ES-I3 (cell line): ENCODE measurements around the gene HIVEP1.

Experiments
- H3K36me3 ChIP-seq: 2 replicates; pipeline ENCODE4 v1.6.1; 2013; ENCODE audit warnings: mild to moderate bottlenecking, low read length, control low read depth, moderate library complexity; ENCODE audit not compliant: insufficient read depth
- H3K4me1 ChIP-seq: 2 replicates; pipeline ENCODE4 v1.6.1; 2013; ENCODE audit warnings: mild to moderate bottlenecking, control low read depth, low read length; ENCODE audit not compliant: insufficient read depth
- H3K9ac ChIP-seq: 2 replicates; pipeline ENCODE4 v1.6.1; 2013; ENCODE audit warnings: low read depth, mild to moderate bottlenecking, low read length, moderate library complexity
- H3K9me3 ChIP-seq: 2 replicates; pipeline ENCODE4 v1.6.1; 2013; ENCODE audit warnings: mild to moderate bottlenecking, low read length, moderate library complexity; ENCODE audit not compliant: control insufficient read depth, insufficient read depth

Gene HIVEP1

GRCh38 chr6:12017876-12018401, 5.8 kb downstream of the HIVEP1 start:
- peaks cover 8% of the 10 kb centered on the region; the same call in 1 of the 2 replicates for H3K36me3 ChIP-seq
- H3K9ac ChIP-seq = no peak overlapping the region
- H3K9me3 ChIP-seq = no peaks in the 10 kb centered on the region
- H3K4me1 ChIP-seq = no peaks in the 10 kb centered on the region

GRCh38 chr6:12020187-12020791, 8.2 kb downstream of the HIVEP1 start:
- peaks cover 8% of the 10 kb centered on the region; the same call in 1 of the 2 replicates for H3K36me3 ChIP-seq
- H3K4me1 ChIP-seq = no peaks in the 10 kb centered on the region
- H3K9ac ChIP-seq = no peak overlapping the region
- H3K9me3 ChIP-seq = no peaks in the 10 kb centered on the region

- Histone ChIP-seq H3K36me3 (no peaks in the 10 kb centered on the region), H3K4me1 (no peaks in the 10 kb centered on the region), H3K9me3 (no peaks in the 10 kb centered on the region), H3K9ac (no peak overlapping the region)
Measured at GRCh38 chr6:12022481-12022880, 10.4 kb downstream of the HIVEP1 start.

- H3K9me3 ChIP-seq = no peaks in the 10 kb centered on the region
- no peaks in the 10 kb centered on the region for H3K4me1 ChIP-seq
- H3K9ac ChIP-seq = no peak overlapping the region
- no peaks in the 10 kb centered on the region for H3K36me3 ChIP-seq
Measured at GRCh38 chr6:12022953-12023388, 10.9 kb downstream of the HIVEP1 start.

- H3K4me1 ChIP-seq = no peaks in the 10 kb centered on the region
- H3K9me3 ChIP-seq = no peaks in the 10 kb centered on the region
- H3K36me3 ChIP-seq = no peaks in the 10 kb centered on the region
- no peak overlapping the region for H3K9ac ChIP-seq
Measured at GRCh38 chr6:12024216-12024615, 12.1 kb downstream of the HIVEP1 start.

GRCh38 chr6:12024699-12025434, 12.8 kb downstream of the HIVEP1 start:
- Histone ChIP-seq H3K9ac (no peak overlapping the region), H3K36me3 (no peaks in the 10 kb centered on the region), H3K4me1 (no peaks in the 10 kb centered on the region), H3K9me3 (no peaks in the 10 kb centered on the region)

- no peaks in the 10 kb centered on the region for H3K9me3 ChIP-seq
- no peak overlapping the region for H3K9ac ChIP-seq
- H3K4me1 ChIP-seq = no peaks in the 10 kb centered on the region
- H3K36me3 ChIP-seq = no peaks in the 10 kb centered on the region
Measured at GRCh38 chr6:12026120-12026519, 14.0 kb downstream of the HIVEP1 start.

GRCh38 chr6:12026833-12027232, 14.7 kb downstream of the HIVEP1 start:
- H3K9ac ChIP-seq = no peak overlapping the region
- H3K36me3 ChIP-seq = no peaks in the 10 kb centered on the region
- H3K4me1 ChIP-seq = no peaks in the 10 kb centered on the region
- H3K9me3 ChIP-seq = no peaks in the 10 kb centered on the region

GRCh38 chr6:12028213-12028612, 16.1 kb downstream of the HIVEP1 start:
- no peaks in the 10 kb centered on the region for H3K9me3 ChIP-seq
- no peaks in the 10 kb centered on the region for H3K36me3 ChIP-seq
- H3K9ac ChIP-seq = no peak overlapping the region
- no peaks in the 10 kb centered on the region for H3K4me1 ChIP-seq

GRCh38 chr6:12029979-12030737, 18.0 kb downstream of the HIVEP1 start:
- no peaks in the 10 kb centered on the region for H3K9me3 ChIP-seq
- no peak overlapping the region for H3K9ac ChIP-seq
- H3K4me1 ChIP-seq = peaks cover 8% of the 10 kb centered on the region
- H3K36me3 ChIP-seq = no peaks in the 10 kb centered on the region

- Histone ChIP-seq H3K9ac (no peak overlapping the region), H3K4me1 (peaks cover 8% of the 10 kb centered on the region), H3K36me3 (no peaks in the 10 kb centered on the region), H3K9me3 (no peaks in the 10 kb centered on the region)
Measured at GRCh38 chr6:12030993-12031550, 19.0 kb downstream of the HIVEP1 start.

- H3K9ac ChIP-seq = no peak overlapping the region
- peaks cover 8% of the 10 kb centered on the region for H3K4me1 ChIP-seq
- no peaks in the 10 kb centered on the region for H3K9me3 ChIP-seq
- no peaks in the 10 kb centered on the region for H3K36me3 ChIP-seq
Measured at GRCh38 chr6:12032783-12033573, 20.9 kb downstream of the HIVEP1 start.

- no peak overlapping the region for H3K9ac ChIP-seq
- H3K36me3 ChIP-seq = no peaks in the 10 kb centered on the region
- no peaks in the 10 kb centered on the region for H3K9me3 ChIP-seq
- H3K4me1 ChIP-seq = peaks cover 8% of the 10 kb centered on the region
Measured at GRCh38 chr6:12033770-12034169, 21.7 kb downstream of the HIVEP1 start.

GRCh38 chr6:12034349-12034748, 22.2 kb downstream of the HIVEP1 start:
- Histone ChIP-seq H3K4me1 (peaks cover 8% of the 10 kb centered on the region), H3K9me3 (no peaks in the 10 kb centered on the region), H3K36me3 (no peaks in the 10 kb centered on the region), H3K9ac (no peak overlapping the region)
